ENCODE measurements around the gene PLD2. TPM values are rescaled to one million over a fixed set of nuclear protein-coding genes. Genes with fewer than 3 reads are reported as not detected.

PLD2 gene
- total and polyA plus RNA-seq, 3 experiments from 2014 or later: 1.9 to 12.0 (median 10.1) TPM

Other genes starting within 250 kb of the PLD2 start
- gene GGT6, start 246.6 kb upstream of the PLD2 start, total RNA-seq: not detected
- not detected for gene GGT6, start 246.6 kb upstream of the PLD2 start, polyA plus RNA-seq
- gene SMTNL2, start 222.6 kb upstream of the PLD2 start, total RNA-seq: not detected
- not detected for gene SMTNL2, start 222.6 kb upstream of the PLD2 start, polyA plus RNA-seq
- not detected for gene ALOX15, start 165.5 kb upstream of the PLD2 start, total RNA-seq
- gene ALOX15, start 165.5 kb upstream of the PLD2 start, polyA plus RNA-seq: not detected
- 10 to 100 TPM; 95.6 to 99.2 TPM for gene PELP1, start 103.0 kb upstream of the PLD2 start, total RNA-seq
- gene PELP1, start 103.0 kb upstream of the PLD2 start, polyA plus RNA-seq: 12.6 TPM
- gene ARRB2, start 96.5 kb upstream of the PLD2 start, total RNA-seq: 100 to 1,000 TPM; 170 to 172 TPM
- gene ARRB2, start 96.5 kb upstream of the PLD2 start, polyA plus RNA-seq: 69.4 TPM
- gene MED11, start 75.7 kb upstream of the PLD2 start, total RNA-seq: 10 to 100 TPM; 23.4 to 26.7 TPM
- gene MED11, start 75.7 kb upstream of the PLD2 start, polyA plus RNA-seq: 58.9 TPM
- gene ZMYND15, start 67.3 kb upstream of the PLD2 start, total RNA-seq: under 1 TPM in 1 of 2 experiments, not detected in 1; 0.09 TPM
- gene ZMYND15, start 67.3 kb upstream of the PLD2 start, polyA plus RNA-seq: not detected
- 1 to 10 TPM; 2.4 to 2.8 TPM for gene CXCL16, start 67.2 kb upstream of the PLD2 start, total RNA-seq
- gene CXCL16, start 67.2 kb upstream of the PLD2 start, polyA plus RNA-seq: 3.0 TPM
- gene TM4SF5, start 35.3 kb upstream of the PLD2 start, total RNA-seq: not detected
- not detected for gene TM4SF5, start 35.3 kb upstream of the PLD2 start, polyA plus RNA-seq
- not detected for gene VMO1, start 20.8 kb upstream of the PLD2 start, total RNA-seq
- not detected for gene VMO1, start 20.8 kb upstream of the PLD2 start, polyA plus RNA-seq
- gene GLTPD2, start 18.2 kb upstream of the PLD2 start, total RNA-seq: not detected
- gene GLTPD2, start 18.2 kb upstream of the PLD2 start, polyA plus RNA-seq: not detected
- gene PSMB6, start 11.0 kb upstream of the PLD2 start, total RNA-seq: 100 to 1,000 TPM; 198 to 207 TPM
- gene PSMB6, start 11.0 kb upstream of the PLD2 start, polyA plus RNA-seq: 259 TPM
- gene MINK1, start 26.2 kb downstream of the PLD2 start, total RNA-seq: 10 to 100 TPM; 58.6 TPM
- 30.5 TPM for gene MINK1, start 26.2 kb downstream of the PLD2 start, polyA plus RNA-seq
- gene C17orf107, start 92.4 kb downstream of the PLD2 start, total RNA-seq: 1 to 10 TPM; 2.2 to 2.3 TPM
- gene C17orf107, start 92.4 kb downstream of the PLD2 start, polyA plus RNA-seq: 2.0 TPM
- under 1 TPM; 0.37 to 0.38 TPM for gene CHRNE, start 95.9 kb downstream of the PLD2 start, total RNA-seq
- gene CHRNE, start 95.9 kb downstream of the PLD2 start, polyA plus RNA-seq: 0.23 TPM
- gene GP1BA, start 125.1 kb downstream of the PLD2 start, total RNA-seq: not detected
- not detected for gene GP1BA, start 125.1 kb downstream of the PLD2 start, polyA plus RNA-seq
- gene SLC25A11, start 132.9 kb downstream of the PLD2 start, total RNA-seq: 100 to 1,000 TPM in 1 of 2 experiments, 10 to 100 TPM in 1; 90.0 to 101 TPM
- gene SLC25A11, start 132.9 kb downstream of the PLD2 start, polyA plus RNA-seq: 85.1 TPM
- gene RNF167, start 133.1 kb downstream of the PLD2 start, total RNA-seq: 100 to 1,000 TPM; 187 to 192 TPM
- gene RNF167, start 133.1 kb downstream of the PLD2 start, polyA plus RNA-seq: 69.0 TPM
- 1,000 to 10,000 TPM; 1,826 to 1,841 TPM for gene PFN1, start 141.4 kb downstream of the PLD2 start, total RNA-seq
- gene PFN1, start 141.4 kb downstream of the PLD2 start, polyA plus RNA-seq: 2,601 TPM
- 10 to 100 TPM; 27.1 to 29.4 TPM for gene ENO3, start 144.0 kb downstream of the PLD2 start, total RNA-seq
- gene ENO3, start 144.0 kb downstream of the PLD2 start, polyA plus RNA-seq: 1.3 TPM
- 10 to 100 TPM; 63.4 to 64.2 TPM for gene SPAG7, start 160.7 kb downstream of the PLD2 start, total RNA-seq
- 112 TPM for gene SPAG7, start 160.7 kb downstream of the PLD2 start, polyA plus RNA-seq
- gene CAMTA2, start 180.5 kb downstream of the PLD2 start, total RNA-seq: 10 to 100 TPM; 85.6 to 90.6 TPM
- gene CAMTA2, start 180.5 kb downstream of the PLD2 start, polyA plus RNA-seq: 19.6 TPM
- under 1 TPM; 0.18 to 0.37 TPM for gene INCA1, start 190.4 kb downstream of the PLD2 start, total RNA-seq
- 0.58 TPM for gene INCA1, start 190.4 kb downstream of the PLD2 start, polyA plus RNA-seq
- 10 to 100 TPM; 73.4 to 77.3 TPM for gene KIF1C, start 190.8 kb downstream of the PLD2 start, total RNA-seq
- 8.0 TPM for gene KIF1C, start 190.8 kb downstream of the PLD2 start, polyA plus RNA-seq
- gene SLC52A1, start 228.3 kb downstream of the PLD2 start, total RNA-seq: under 1 TPM; 0.35 to 0.64 TPM
- 0.12 TPM for gene SLC52A1, start 228.3 kb downstream of the PLD2 start, polyA plus RNA-seq

All from CD8-positive, alpha-beta memory T cell (primary cell).